NCI-H748 (cell line): ENCODE measurements around the gene FOXD4.
"Not testable (repeated sequence)": the region's sequence is repeated elsewhere in the genome, so short reads cannot be mapped to it uniquely, and the experiment has no call there.

Experiments used
- DNase-seq: peaks from one replicate; lab custom pipeline; 2025; ENCODE audit not compliant: unreplicated experiment; lab: John Stamatoyannopoulos, UW

Gene FOXD4

DNA sequence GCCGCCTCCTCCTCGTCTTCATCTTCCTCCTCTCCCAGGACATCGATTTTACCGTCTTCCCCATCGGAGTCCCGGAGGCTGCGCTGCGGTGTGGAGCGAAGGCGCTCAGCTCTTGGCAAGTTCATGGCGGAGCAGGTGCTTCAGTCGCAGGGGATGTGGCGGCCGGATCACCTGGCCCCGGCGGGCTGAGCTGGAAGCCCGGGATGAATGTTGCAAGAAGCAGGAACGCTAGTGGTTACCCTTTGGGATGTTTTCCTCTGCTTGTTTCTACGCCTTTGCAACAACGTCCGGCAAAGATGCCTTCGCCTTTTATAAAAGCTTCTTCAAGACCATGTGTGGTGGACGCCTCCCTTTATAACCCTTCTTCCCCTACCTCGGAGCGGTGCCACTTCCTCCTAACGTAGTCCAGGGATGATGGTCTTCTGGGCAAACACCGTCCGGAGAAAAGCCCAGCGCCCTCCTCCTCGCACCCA lies at the start of gene FOXD4:
FOXD4 (minus strand) TSS at position 423 of the 473 bp plus-strand sequence; CDS start at position 125, 298 bp downstream.
- not testable (repeated sequence) for DNase-seq

GRCh38 chr9:159871-160270 lies 41.7 kb upstream of the FOXD4 start:
- not testable (repeated sequence) for DNase-seq

DNA sequence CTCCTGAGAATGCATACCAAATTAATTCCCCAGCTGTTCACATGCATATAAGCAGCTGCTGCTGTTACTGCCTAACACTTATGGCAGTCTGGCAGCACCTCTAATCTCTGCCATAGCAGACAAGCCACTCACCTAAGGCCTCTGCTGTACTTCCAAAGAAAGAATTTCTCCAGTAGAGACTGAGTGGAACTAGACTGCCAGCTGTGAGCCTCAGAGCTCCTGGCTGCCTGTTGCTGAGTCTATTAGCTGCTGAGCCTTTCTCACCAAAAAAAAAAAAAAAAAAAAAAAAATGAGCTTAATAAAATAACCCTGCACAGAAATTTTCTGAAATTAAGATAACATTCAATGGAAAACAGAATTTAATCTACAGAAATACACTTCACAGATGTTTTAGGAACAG lies 33.0 kb upstream of the FOXD4 start:
- DNase-seq: not testable (repeated sequence)

DNA sequence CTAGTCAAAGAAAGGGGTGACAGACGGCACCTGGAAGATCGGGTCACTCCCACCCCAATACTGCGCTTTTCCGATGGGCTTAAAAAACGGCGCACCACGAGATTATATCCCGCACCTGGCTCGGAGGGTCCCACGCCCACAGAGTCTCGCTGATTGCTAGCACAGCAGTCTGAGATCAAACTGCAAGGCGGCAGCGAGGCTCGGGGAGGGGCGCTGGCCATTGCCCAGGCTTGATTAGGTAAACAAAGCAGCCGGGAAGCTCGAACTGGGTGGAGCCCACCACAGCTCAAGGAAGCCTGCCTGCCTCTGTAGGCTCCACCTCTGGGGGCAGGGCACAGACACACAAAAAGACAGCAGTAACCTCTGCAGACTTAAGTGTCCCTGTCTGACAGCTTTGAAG lies 21.7 kb upstream of the FOXD4 start:
- DNase-seq: not testable (repeated sequence)

DNA sequence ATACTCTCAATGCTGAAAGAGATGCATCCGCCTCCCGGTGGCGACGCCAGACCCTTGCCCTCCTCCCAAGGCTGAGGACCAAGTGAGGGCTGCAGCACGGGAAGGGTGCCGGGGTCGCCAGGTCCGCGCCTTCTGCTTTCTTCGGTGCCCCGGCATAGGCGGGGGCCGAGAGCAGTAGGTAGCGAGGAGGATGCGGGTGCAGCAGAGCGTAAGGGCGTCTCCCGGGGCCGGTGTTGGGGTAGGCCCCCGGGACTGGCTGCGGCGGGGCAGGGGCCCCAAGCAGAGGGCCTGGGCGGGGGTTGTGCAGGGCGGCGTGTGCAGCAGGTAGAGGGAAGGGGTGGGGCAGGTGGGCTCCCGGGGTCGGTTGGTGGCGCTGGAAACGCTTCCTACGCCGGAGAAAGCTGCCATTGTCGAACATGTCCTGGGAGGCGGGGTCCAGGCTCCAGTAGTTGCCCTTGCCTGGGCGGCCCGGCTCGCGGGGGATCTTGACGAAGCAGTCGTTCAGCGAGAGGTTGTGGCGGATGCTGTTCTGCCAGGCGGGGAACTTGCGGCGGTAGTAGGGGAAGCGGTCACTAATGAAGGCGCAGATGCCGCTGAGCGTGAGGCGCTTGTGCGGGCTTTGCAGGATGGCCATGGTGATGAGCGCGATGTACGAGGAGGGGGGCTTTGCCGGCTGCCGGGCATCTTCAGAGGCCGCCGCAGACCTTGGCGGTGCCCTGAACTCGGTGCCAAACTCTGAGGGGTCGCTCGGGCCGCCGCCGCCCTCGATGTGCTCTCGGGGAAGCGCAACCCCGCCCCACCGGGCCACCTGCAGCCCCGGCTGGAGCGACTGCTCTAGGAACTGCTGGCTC lies 848 bp downstream of the FOXD4 start:
- DNase-seq: not testable (repeated sequence)

DNA sequence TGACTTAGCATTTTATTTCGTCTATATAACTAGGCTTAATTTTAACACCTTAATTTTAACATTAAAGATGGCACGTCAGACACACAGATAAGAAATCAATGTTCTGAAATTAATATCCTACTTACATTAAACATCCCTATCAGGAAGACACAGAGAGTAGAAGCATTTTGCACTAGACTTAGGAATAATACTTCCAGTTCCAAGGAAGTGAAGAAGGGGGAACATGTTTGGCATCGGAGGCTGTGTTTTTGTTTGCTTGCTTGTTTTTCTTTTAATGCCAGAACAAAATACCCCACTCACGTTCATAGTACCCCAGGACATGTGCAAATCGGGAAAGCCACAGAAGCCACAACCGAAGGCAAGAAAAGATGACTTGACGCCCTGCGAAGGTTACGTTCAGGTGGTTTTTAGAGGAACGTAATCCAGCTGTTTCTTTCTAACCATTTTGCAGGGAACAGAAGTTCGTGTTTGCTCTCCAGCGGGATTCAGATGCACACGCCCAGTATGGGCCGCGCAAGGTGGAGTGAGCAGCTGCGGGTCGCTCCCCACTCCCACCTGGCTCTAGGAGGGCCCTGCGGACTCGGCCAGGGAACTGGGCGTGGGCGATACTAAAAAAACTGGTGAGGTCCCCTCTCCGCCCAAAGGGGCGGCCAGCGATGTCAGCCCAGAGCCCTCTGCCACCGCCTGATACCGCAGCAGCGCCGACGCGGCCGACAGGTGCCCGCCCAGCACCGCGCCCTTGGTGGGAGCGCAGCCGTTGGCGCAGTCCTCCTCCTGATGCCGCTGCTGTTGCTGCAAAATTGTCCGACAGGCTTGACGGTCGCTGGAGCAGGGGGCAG lies 1.8 kb downstream of the FOXD4 start:
- DNase-seq: not testable (repeated sequence)

DNA sequence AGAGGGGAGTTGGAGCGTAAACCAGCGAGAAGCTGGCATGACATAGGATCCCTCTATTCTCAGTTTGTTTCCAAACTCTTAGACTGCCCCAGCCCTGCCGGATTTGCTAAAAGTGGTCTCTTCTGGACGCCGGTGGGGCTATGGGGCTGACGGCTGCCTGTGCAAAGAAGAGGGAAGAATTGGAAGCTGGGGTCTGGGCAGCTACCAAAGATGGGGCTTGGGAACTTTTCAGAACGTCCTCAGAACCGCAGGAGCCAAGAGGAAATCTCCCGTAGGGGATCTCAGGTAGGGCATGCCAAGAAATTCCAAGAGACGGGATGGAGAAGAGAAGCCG lies 3.1 kb downstream of the FOXD4 start:
- DNase-seq: not testable (repeated sequence)

DNA sequence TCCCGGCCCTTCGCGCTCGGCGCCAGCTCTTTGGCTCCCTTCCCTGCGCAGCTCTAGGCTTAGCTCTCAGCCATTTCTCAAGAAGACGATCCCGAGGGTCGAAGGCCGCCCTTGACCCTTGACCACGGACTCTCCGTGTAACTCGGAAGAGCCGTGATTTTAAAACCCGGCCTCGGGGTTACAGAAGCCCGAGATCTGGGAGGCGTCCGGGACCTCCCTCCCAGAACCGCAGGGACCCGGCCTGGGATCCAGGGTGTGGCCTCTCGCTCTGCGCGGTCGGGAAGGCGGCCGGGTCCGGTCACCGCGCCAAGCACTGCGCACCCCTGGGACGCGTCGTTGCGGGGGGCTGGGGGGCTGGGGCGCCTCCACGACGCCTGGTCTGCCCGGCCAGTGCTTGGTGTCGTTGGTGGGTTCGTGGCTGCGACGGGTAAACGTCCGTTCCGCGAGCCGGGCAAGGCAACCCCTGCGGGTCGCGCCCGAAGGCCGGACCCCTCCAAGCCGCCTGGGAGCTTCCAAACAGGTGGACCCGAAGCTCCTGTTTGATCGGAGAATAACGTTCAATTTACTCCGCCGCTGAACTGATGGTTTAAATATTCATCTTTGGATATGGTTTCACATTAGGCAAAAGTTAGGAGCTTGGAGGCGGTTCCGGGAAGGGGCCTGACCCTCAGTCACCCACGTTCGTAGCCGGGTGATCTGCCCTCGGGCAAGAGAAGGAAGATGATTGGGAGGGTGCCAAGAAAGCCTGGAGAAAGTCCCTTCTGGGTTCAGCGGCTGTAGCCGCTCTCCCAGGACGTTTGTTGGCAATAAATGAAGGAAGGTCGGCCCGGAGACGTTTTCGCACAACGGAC lies 3.7 kb downstream of the FOXD4 start:
- not testable (repeated sequence) for DNase-seq

GRCh38 chr9:113468-114266 lies 4.5 kb downstream of the FOXD4 start:
- DNase-seq: peak; percentile 70

GRCh38 chr9:112589-113467 lies 5.4 kb downstream of the FOXD4 start:
- DNase-seq: peak; percentile 56

DNA sequence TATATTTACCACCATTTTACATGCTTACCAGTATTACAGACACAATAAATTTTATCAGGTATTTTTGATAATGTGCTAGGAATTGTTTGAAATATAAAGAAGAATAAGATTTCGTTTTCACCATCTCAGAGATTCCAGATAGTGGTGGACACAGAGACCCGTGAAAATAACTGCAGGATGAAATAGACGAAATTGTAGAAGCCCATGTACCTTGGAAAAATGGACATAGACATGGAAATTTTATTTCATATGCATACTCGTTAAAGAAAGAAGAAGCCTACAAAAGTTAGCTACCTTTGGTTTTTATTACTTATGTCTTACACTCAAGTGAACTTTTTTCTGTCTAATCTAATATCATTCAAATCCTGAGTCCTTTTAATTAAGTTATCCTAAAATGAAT lies 7.5 kb downstream of the FOXD4 start:
- not testable (repeated sequence) for DNase-seq

- not testable (repeated sequence) for DNase-seq
Measured at GRCh38 chr9:109540-109939, 8.7 kb downstream of the FOXD4 start.

GRCh38 chr9:108742-109495 lies 9.3 kb downstream of the FOXD4 start:
- not testable (repeated sequence) for DNase-seq

DNA sequence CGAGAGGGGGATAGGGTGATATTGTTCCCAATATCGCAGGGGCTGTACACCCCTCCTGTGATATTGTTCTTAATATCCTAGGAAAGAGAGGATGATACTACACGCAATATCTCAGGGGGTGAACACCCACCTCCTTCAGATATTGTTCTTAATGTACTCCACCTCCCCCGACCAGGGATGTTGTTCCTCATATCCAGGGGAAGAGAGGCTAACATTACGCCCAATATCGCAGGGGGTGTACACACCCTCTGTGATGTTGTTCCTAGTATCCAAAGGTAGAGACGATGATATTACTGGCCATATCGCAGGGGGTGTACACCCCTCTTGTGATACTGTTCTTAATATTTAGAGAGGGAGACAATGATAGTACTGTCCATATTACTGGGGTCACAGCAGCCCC lies 12.2 kb downstream of the FOXD4 start:
- DNase-seq: not testable (repeated sequence)

- not testable (repeated sequence) for DNase-seq
Measured at GRCh38 chr9:100430-100829, 17.8 kb downstream of the FOXD4 start.

GRCh38 chr9:99867-100266 lies 18.4 kb downstream of the FOXD4 start:
- not testable (repeated sequence) for DNase-seq

DNA sequence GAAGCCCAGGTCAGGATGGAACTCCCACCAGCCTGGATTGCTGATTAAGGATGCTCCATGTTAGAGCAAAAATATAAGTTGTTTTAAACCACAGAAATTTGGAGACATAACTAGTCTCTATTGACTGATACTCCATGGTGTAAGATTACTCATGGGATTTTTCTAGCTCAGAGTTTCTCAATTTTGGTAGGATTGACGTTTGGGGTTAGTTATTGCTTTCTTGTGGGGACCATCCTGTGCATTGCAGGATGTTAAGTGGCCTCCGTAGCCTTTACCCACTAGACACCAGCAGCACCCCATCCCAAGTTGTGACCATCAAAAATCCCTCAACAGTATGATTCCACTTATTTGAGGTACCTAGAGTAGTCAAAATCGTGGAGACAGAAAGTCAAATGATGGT lies 19.4 kb downstream of the FOXD4 start:
- not testable (repeated sequence) for DNase-seq

DNA sequence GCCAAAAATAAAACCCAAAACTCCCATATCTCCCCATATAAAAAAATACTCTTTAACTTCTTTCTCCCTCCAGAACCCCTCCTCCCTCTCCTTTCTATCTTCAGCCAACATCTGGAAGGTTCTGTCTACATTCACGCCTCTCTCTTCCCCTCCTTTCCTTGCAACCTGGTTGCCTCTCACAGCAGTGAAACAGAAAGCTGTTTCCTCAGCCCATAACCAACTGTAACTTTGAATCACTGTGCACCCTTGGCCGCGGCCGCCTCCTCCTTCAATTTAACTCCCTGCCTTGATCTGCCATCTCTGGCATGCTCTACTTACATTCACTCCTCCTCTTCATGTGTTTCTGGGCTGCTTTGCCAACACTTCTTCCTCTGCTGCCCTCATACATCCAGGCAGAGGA lies 23.2 kb downstream of the FOXD4 start:
- not testable (repeated sequence) for DNase-seq
